Thyroid gland (tissue), 4 donors: ENCODE measurements around the gene TBCD. TPM values are rescaled to one million over a fixed set of nuclear protein-coding genes. Genes with fewer than 3 reads are reported as not detected.

ENCODE experiments used
- DNase-seq, 2 donors: peaks; one replicate each; pipeline ENCODE4 v3.0.0-alpha.2; 2019
- H3K27ac ChIP-seq, 3 donors: fragments of 200-600 bp; sonication (generic); 1 replicate in 2 of 3; 2 replicates in 1 of 3; pipeline ENCODE4 v1.5.1; 2016 to 2019; ENCODE audit warnings: mild to moderate bottlenecking in 1 of 3, moderate library complexity in 1 of 3
- H3K27me3 ChIP-seq: fragments of 200-600 bp; sonication (generic); one replicate; pipeline ENCODE4 v1.5.1; 2019
- H3K36me3 ChIP-seq, 2 donors: fragments of 200-600 bp; sonication (generic); one replicate each; pipeline ENCODE4 v1.5.1; 2016 to 2019
- H3K4me1 ChIP-seq, 2 donors: fragments of 200-600 bp; sonication (generic); one replicate each; pipeline ENCODE4 v1.5.1; 2017 to 2019
- H3K4me3 ChIP-seq, 3 donors: fragments of 200-600 bp; sonication (generic); replicated peaks in 1 of 3; 1 replicate in 2 of 3; 2 replicates in 1 of 3; pipeline ENCODE4 v1.5.1; 2016; ENCODE audit warnings: mild to moderate bottlenecking in 1 of 3
- H3K9me3 ChIP-seq: fragments of 200-600 bp; sonication (generic); one replicate; pipeline ENCODE4 v1.5.1; 2017
- POLR2A ChIP-seq, 2 donors: fragments of 450-650 bp; IDR thresholded peaks; one replicate each; pipeline ENCODE4 v1.6.1; 2017; ENCODE audit warnings: antibody characterized with exemption in 2 of 2, mild to moderate bottlenecking in 2 of 2, moderate library complexity in 1 of 2
- WGBS, 2 donors: methylation state at CpG; one replicate each; pipeline ENCODE4 v1.1.5; 2017; 5-methylcytosine and 5-hydroxymethylcytosine counted together
- intact Hi-C: fragments of 100-400 bp; cut with DNase I; formaldehyde crosslinking; loops from one replicate; pipeline ENCODE4 v1.15.1; 2023
- total RNA-seq, 4 donors: library from RNA; depleted of rRNA; stranded (reverse); fragments of >200 nt; gene quantifications; one replicate each; pipeline ENCODE4 v1.2.3, GENCODE V29; 2016
- TF ChIP-seq, protein P1 (sequence below), 6 experiments: fragments of 200-600 bp in 3 of 6; fragments of 450-650 bp in 3 of 6; sonication (generic) in 3 of 6; IDR thresholded peaks; one replicate each; pipeline ENCODE4 v1.5.1; 2016 to 2019; ENCODE audit warnings: antibody characterized with exemption in 6 of 6, mild to moderate bottlenecking in 2 of 6, inconsistent platforms in 1 of 6, moderate library complexity in 1 of 6

TBCD gene
- total RNA-seq, 4 donors from 2014 or later = 72.6 to 85.9 (median 79.6) TPM

DNA sequence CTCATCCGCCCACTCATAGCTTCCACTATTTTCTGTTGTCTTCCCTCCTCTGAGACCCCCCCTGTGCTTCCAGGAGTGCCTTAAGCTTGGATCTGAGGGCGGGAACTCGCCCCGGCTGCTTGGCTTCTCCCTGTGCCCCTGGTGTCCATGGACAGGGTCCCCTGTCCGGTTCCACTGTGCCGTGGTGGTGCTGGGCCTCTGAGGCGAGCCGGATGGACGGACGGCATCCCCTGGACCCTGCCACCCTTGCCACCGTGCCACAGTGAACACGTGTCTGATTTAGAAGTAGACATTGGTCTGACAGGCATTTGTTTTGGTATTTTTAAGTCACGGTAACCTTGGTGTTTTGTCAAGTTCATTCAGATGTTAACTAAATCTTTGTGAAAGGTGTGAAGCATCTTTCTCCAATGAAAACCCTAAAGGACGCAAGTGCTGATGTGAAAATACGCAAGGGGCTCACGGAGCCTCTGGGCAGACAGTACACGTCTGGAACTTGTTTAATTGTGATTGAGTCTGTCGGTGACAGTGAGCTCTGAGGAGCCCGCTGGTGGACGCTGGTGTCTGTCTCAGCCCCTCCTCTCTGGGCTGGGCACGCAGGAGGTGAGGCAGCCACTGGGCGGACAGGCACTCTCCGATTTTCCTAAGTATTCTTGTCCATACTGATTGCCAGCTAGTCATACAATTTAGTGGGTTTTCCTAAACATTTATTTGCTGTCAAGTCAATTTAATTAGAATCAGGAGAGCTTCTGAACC lies 61.6 kb downstream of the TBCD start:
- 94 to 96% methylated on average over 23 of the region's 23 CpGs for WGBS, 2 donors
- no peak for DNase-seq
- Histone ChIP-seq H3K4me1 (no peaks in the 10 kb centered on the region), H3K4me3 (no peak overlapping the region), H3K9me3 (no peaks in the 10 kb centered on the region), H3K36me3 (no peaks in the 10 kb centered on the region), H3K27ac (no peak overlapping the region), H3K27me3 (no peaks in the 10 kb centered on the region)
- intact Hi-C loops = no loop called here
- TF ChIP-seq, protein P1, sequence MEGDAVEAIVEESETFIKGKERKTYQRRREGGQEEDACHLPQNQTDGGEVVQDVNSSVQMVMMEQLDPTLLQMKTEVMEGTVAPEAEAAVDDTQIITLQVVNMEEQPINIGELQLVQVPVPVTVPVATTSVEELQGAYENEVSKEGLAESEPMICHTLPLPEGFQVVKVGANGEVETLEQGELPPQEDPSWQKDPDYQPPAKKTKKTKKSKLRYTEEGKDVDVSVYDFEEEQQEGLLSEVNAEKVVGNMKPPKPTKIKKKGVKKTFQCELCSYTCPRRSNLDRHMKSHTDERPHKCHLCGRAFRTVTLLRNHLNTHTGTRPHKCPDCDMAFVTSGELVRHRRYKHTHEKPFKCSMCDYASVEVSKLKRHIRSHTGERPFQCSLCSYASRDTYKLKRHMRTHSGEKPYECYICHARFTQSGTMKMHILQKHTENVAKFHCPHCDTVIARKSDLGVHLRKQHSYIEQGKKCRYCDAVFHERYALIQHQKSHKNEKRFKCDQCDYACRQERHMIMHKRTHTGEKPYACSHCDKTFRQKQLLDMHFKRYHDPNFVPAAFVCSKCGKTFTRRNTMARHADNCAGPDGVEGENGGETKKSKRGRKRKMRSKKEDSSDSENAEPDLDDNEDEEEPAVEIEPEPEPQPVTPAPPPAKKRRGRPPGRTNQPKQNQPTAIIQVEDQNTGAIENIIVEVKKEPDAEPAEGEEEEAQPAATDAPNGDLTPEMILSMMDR (IDR thresholded peaks at IDR 0.05) = no peak
- no peak for TF ChIP-seq POLR2A (IDR thresholded peaks at IDR 0.05)

DNA sequence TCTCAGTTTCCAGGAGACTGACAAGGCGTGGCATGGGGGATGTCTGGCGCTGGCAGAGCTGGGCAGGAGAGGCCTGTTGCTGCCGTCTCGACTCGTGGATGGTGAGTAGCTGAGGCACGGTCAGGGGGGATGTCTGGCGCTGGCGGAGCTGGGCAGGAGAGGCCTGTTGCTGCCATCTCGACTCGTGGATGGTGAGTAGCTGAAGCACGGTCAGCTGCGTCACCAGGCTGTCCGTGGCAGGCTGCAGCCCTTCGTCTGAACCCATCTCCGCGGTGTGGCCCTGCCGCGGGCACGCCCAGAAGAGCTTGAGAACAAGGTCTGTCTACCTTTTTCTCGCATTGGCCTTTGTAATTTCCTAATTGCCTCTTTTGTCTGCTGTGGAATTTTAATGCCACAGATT lies 63.0 kb downstream of the TBCD start:
- no peaks in the 10 kb centered on the region for H3K9me3 ChIP-seq
- WGBS, 2 donors = 96 to 99% methylated on average over 8 to 20 of the region's 20 CpGs
- intact Hi-C loops = no loop called here
- no peak for DNase-seq
- no peak overlapping the region for H3K4me3 ChIP-seq
- no peak overlapping the region for H3K27ac ChIP-seq
- H3K27me3 ChIP-seq = no peaks in the 10 kb centered on the region
- no peaks in the 10 kb centered on the region for H3K36me3 ChIP-seq
- no peak for TF ChIP-seq POLR2A (IDR thresholded peaks at IDR 0.05)
- TF ChIP-seq, protein P1 (IDR thresholded peaks at IDR 0.05) = no peak
- no peaks in the 10 kb centered on the region for H3K4me1 ChIP-seq

DNA sequence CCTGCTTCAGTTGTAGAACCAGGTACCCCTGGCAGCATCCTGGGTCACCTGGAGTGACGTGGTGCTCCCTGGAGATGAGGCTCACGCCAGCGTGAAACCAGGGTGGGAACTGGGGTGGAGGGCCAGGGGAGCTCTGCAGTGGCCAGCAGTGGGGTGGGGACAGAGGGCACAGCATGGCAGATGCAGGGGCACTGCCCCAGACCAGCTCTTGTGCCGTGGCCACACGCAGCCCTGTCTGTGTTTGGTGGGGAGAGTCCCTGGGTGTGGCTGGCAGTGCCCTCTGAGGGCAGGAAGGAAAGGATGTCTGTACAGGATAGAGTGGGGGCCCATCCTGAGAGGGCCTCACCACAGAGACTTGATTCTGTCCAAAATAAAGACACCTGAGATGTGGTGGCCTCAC lies 63.5 kb downstream of the TBCD start:
- H3K4me3 ChIP-seq = no peak overlapping the region
- H3K36me3 ChIP-seq = no peaks in the 10 kb centered on the region
- H3K27me3 ChIP-seq = no peaks in the 10 kb centered on the region
- H3K4me1 ChIP-seq = no peaks in the 10 kb centered on the region
- 87 to 88% methylated on average over 5 of the region's 5 CpGs for WGBS, 2 donors
- H3K9me3 ChIP-seq = no peaks in the 10 kb centered on the region
- no peak for DNase-seq
- intact Hi-C loops = no loop called here
- no peak overlapping the region for H3K27ac ChIP-seq
- TF ChIP-seq POLR2A (IDR thresholded peaks at IDR 0.05) = no peak
- TF ChIP-seq, protein P1 (IDR thresholded peaks at IDR 0.05) = no peak

DNA sequence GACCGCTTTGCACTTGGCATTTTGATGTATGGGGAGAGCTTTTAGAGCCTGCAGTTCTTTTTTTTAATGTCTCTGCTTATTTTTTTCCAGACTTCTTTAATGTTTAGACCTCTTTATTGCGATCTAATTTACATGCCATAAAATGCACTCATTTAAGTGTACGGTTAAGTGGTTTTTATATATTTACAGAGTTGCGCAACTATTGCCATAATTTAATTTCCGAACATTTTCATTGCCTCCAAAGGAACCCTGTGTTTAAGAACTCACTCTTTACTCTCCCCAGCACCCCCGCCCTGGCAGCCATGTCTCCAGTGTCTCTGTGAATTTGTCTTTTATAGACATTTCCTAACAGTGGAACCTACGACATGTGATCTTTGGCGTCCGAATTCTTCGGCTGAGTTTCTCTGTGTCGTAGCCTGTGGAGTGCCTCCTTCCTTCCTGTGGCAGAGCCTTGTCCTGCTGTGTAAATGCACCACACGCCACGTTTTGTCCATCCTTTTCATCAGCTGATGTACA lies 64.0 kb downstream of the TBCD start:
- Histone ChIP-seq H3K4me3 (no peak overlapping the region), H3K27ac (no peak overlapping the region), H3K9me3 (no peaks in the 10 kb centered on the region), H3K27me3 (no peaks in the 10 kb centered on the region), H3K4me1 (no peaks in the 10 kb centered on the region), H3K36me3 (no peaks in the 10 kb centered on the region)
- TF ChIP-seq POLR2A (IDR thresholded peaks at IDR 0.05) = no peak
- DNase-seq = no peak
- WGBS, 2 donors = 90 to 94% methylated on average over 13 of the region's 13 CpGs
- intact Hi-C loops = no loop called here

DNA sequence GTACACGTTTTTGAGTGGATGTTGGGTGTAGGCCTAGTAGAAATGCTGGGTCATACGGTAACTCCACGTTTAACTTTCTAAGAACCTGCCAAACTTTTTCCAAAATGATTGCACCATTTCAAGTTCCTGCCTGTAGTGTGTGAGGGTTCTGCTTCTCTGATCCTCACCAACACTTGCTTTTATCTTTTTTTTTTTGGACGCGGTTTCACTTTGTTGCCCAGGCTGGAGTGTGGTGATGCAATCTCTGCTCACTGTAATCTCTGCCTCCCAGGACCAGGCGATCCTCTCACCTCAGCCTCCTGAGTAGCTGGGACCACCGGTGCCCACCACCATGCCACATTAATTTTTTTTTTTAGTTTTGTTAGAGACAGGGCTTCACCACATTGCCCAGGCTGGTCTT lies 64.5 kb downstream of the TBCD start:
- 83 to 86% methylated on average over 7 of the region's 7 CpGs for WGBS, 2 donors
- DNase-seq = no peak
- no peak overlapping the region for H3K4me3 ChIP-seq
- H3K36me3 ChIP-seq = no peaks in the 10 kb centered on the region
- H3K27me3 ChIP-seq = no peaks in the 10 kb centered on the region
- intact Hi-C loops = no loop called here
- no peaks in the 10 kb centered on the region for H3K9me3 ChIP-seq
- H3K27ac ChIP-seq = no peak overlapping the region
- no peaks in the 10 kb centered on the region for H3K4me1 ChIP-seq
- TF ChIP-seq, protein P1 (IDR thresholded peaks at IDR 0.05) = no peak
- TF ChIP-seq POLR2A (IDR thresholded peaks at IDR 0.05) = no peak
